PFSK-1 (cell line): Measurements from ENCODE around the gene TSC1.

Source experiments
- FOXP2 ChIP-seq: optimal IDR thresholded peaks from 2 replicates; pipeline ENCODE3; 2011; ENCODE audit warnings: borderline replicate concordance, control low read depth, inconsistent platforms; ENCODE audit not compliant: insufficient read depth; ENCODE audit errors: extremely low read length, extremely low read depth
- POLR2AphosphoS5 ChIP-seq: IDR thresholded peaks from 2 replicates; pipeline ENCODE4 v1.6.1; 2012; ENCODE audit warnings: low read depth, mild to moderate bottlenecking, control low read depth, low read length, moderate library complexity
- TAF1 ChIP-seq: IDR thresholded peaks from 2 replicates; pipeline ENCODE4 v1.6.1; 2012; ENCODE audit warnings: low read length, control low read depth, borderline replicate concordance; ENCODE audit not compliant: insufficient read depth
- TF ChIP-seq, protein P1 (sequence below), 2 experiments: IDR thresholded peaks; 2 replicates each; pipeline versions ENCODE4 v1.6.1 to v1.8.0; 2011 to 2012; ENCODE audit warnings: low read depth in 2 of 2, low read length in 2 of 2, control low read depth in 1 of 2, inconsistent platforms in 1 of 2, mild to moderate bottlenecking in 1 of 2, moderate library complexity in 1 of 2; ENCODE audit not compliant: insufficient read depth in 1 of 2

DNA sequence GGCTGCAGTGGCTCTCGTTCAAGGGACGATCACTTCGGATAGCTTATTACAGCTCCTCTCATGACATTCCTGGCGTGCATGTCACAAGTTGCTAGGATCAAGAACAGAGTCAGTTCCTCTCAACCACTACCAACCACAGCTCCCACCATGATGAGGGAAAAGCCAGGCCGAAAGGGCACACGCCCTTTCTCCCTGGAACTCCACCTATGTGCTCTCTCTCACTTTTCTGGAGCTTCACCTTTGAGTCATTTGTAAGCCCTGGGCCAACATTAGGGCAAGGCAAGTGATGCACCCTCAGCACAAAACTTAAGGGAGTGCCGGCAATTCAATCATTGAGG, 64.1 kb downstream of the TSC1 start:
- TF ChIP-seq POLR2AphosphoS5 (no peak), TAF1 (no peak), FOXP2 (no peak)
- TF ChIP-seq, protein P1, sequence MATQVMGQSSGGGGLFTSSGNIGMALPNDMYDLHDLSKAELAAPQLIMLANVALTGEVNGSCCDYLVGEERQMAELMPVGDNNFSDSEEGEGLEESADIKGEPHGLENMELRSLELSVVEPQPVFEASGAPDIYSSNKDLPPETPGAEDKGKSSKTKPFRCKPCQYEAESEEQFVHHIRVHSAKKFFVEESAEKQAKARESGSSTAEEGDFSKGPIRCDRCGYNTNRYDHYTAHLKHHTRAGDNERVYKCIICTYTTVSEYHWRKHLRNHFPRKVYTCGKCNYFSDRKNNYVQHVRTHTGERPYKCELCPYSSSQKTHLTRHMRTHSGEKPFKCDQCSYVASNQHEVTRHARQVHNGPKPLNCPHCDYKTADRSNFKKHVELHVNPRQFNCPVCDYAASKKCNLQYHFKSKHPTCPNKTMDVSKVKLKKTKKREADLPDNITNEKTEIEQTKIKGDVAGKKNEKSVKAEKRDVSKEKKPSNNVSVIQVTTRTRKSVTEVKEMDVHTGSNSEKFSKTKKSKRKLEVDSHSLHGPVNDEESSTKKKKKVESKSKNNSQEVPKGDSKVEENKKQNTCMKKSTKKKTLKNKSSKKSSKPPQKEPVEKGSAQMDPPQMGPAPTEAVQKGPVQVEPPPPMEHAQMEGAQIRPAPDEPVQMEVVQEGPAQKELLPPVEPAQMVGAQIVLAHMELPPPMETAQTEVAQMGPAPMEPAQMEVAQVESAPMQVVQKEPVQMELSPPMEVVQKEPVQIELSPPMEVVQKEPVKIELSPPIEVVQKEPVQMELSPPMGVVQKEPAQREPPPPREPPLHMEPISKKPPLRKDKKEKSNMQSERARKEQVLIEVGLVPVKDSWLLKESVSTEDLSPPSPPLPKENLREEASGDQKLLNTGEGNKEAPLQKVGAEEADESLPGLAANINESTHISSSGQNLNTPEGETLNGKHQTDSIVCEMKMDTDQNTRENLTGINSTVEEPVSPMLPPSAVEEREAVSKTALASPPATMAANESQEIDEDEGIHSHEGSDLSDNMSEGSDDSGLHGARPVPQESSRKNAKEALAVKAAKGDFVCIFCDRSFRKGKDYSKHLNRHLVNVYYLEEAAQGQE (IDR thresholded peaks at IDR 0.05; ENCODE audit: insufficient read depth in 1 of 2, low read depth in 2 of 2, low read length in 2 of 2) = no peak
